Activated T-cell treated with anti-CD3 and anti-CD28 coated beads, Interleukin-2, amount 50 U/mL, for 24 hours (primary cell): ENCODE results near the gene MYBPC2.
A peak's percentile ranks its signal among the peaks of the same experiment; 100 is the strongest.

Source experiments
- DNase-seq: peaks from one replicate; pipeline ENCODE4 v3.0.0-alpha.2; 2020
- H3K27ac Mint-ChIP-seq: 2 replicates; pipeline ENCODE4 v1.8.0; 2020; ENCODE audit warnings: mild to moderate bottlenecking, mixed read lengths
- H3K27me3 Mint-ChIP-seq: 2 replicates; pipeline ENCODE4 v1.8.0; 2020; ENCODE audit warnings: mixed read lengths
- H3K36me3 Mint-ChIP-seq: 2 replicates; pipeline ENCODE4 v1.8.0; 2020; ENCODE audit warnings: low read depth, mixed read lengths
- H3K4me1 Mint-ChIP-seq: 2 replicates; pipeline ENCODE4 v1.8.0; 2020; ENCODE audit warnings: low read depth, mixed read lengths
- H3K4me3 Mint-ChIP-seq: 2 replicates; pipeline ENCODE4 v1.8.0; 2020; ENCODE audit warnings: mild to moderate bottlenecking, moderate library complexity, mixed read lengths
- H3K9me3 Mint-ChIP-seq: 2 replicates; pipeline ENCODE4 v1.8.0; 2020; ENCODE audit warnings: mixed read lengths

The MYBPC2 gene

DNA sequence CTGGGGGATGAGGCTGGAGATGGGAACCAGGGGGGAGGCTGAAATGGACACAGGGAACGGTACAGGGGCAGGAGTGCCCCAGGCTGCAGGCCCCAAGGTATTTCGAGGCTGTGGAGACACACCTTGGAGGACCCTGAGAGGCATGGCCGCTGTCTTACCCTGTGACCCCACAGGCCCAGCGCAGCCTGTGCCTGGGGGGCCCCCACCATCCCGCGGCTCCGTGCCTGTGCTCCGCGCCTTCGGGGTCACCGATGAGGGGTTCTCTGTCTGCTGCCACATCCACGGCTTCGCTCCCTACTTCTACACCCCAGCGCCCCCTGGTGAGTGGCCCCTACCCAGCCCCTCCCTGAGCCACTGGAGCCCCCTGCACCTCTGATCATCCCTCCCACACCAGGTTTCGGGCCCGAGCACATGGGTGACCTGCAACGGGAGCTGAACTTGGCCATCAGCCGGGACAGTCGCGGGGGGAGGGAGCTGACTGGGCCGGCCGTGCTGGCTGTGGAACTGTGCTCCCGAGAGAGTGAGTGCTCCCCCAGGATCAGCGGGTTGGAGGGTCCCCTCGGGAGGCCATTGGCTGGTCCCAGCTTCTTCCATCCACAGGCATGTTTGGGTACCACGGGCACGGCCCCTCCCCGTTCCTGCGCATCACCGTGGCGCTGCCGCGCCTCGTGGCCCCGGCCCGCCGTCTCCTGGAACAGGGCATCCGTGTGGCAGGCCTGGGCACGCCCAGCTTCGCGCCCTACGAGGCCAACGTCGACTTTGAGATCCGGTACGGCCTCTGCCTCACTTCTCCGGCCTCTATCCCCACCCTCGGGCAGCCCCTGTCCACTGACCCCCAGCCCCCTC, 30.9 kb upstream of the MYBPC2 start:
- no peaks in the 10 kb centered on the region for H3K4me1 Mint-ChIP-seq
- no peak overlapping the region for H3K4me3 Mint-ChIP-seq
- no peak overlapping the region for H3K27ac Mint-ChIP-seq
- H3K9me3 Mint-ChIP-seq = no peaks in the 10 kb centered on the region
- no peak for DNase-seq
- H3K36me3 Mint-ChIP-seq = peaks cover 80% of the 10 kb centered on the region
- H3K27me3 Mint-ChIP-seq = no peaks in the 10 kb centered on the region

DNA sequence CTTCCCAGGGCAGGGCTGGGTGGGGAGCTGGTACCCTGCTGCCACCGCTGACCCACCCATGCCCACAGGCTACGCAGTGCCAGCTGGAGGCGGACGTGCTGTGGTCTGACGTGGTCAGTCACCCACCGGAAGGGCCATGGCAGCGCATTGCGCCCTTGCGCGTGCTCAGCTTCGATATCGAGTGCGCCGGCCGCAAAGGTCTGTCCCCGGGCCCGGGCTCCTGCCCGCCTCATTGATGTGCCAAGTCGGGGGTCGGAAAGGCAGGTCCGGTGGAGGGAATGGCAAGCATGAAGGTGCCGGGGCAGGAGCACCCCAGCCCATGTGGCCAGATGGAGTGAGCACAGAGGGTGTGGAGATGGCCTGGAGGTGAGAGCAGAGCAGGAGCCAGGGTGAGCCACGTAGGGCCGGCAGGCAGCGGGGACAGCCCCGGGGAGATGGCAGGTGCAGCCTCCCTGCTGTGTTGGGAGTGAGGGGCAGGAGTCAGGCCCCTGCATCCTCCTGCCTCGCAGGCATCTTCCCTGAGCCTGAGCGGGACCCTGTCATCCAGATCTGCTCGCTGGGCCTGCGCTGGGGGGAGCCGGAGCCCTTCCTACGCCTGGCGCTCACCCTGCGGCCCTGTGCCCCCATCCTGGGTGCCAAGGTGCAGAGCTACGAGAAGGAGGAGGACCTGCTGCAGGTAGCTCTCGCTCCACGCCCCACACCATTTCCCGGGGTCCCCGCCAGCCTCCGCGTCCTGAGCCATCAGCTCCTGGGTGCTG, 30.0 kb upstream of the MYBPC2 start:
- Mint-ChIP-seq H3K27ac (no peak overlapping the region), H3K4me1 (no peaks in the 10 kb centered on the region), H3K4me3 (no peak overlapping the region), H3K36me3 (peaks cover 83% of the 10 kb centered on the region), H3K27me3 (no peaks in the 10 kb centered on the region), H3K9me3 (no peaks in the 10 kb centered on the region)
- DNase-seq = no peak

DNA sequence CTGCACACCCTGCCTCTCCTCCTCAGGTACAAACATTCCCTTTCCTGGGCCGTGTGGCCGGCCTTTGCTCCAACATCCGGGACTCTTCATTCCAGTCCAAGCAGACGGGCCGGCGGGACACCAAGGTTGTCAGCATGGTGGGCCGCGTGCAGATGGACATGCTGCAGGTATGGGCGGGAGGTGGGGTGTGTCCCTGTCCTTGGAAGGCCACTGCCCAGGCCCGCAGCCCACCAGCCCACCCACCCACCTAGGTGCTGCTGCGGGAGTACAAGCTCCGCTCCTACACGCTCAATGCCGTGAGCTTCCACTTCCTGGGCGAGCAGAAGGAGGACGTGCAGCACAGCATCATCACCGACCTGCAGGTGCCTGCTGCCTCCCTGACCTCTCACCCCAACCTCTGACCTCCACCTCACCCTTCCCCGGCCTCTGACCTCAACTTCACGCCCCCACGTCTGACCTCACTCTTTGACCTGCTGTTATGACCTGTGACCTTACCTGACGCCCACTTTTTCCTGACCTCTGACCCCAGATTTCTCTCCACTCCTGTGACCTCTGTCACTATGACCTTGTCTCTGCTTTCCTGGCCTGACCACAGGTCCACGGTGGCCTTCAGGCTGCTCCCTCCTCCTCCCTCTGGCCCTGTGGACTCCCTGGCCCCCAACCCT, 26.4 kb upstream of the MYBPC2 start:
- Mint-ChIP-seq H3K4me3 (no peak overlapping the region), H3K36me3 (peaks cover 89% of the 10 kb centered on the region), H3K27me3 (no peaks in the 10 kb centered on the region), H3K9me3 (no peaks in the 10 kb centered on the region), H3K4me1 (no peaks in the 10 kb centered on the region), H3K27ac (no peak overlapping the region)
- DNase-seq = no peak

DNA sequence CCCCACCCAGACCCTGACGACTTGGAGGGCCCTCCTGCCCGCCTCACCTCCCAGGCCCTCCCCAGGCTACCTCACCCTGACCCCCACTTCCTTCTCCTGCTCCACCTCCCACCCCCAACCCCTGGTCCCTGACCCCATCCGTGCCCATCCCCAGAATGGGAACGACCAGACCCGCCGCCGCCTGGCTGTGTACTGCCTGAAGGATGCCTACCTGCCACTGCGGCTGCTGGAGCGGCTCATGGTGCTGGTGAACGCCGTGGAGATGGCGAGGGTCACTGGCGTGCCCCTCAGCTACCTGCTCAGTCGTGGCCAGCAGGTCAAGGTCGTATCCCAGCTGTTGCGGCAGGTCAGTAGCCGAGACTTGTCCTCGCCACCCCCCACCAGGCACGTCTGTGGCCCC, 25.9 kb upstream of the MYBPC2 start:
- DNase-seq = no peak
- Mint-ChIP-seq H3K4me3 (no peak overlapping the region), H3K9me3 (no peaks in the 10 kb centered on the region), H3K36me3 (peaks cover 88% of the 10 kb centered on the region), H3K27ac (no peak overlapping the region), H3K4me1 (no peaks in the 10 kb centered on the region), H3K27me3 (no peaks in the 10 kb centered on the region)

DNA sequence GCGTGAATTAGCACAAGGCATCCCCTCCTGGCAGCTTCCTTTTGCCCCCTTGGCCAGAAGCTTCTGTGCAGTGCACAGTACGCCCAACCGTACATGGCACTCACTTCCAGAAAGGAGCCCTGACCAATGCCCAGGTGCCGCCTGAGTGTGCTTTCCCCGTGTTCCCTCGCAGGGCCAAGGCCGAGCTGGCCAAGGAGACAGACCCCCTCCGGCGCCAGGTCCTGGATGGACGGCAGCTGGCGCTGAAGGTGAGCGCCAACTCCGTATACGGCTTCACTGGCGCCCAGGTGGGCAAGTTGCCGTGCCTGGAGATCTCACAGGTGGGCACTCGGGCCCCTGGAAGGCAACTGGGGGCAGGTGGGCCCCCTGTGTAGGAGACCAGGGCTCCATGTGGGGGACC, 23.3 kb upstream of the MYBPC2 start:
- Mint-ChIP-seq H3K9me3 (no peaks in the 10 kb centered on the region), H3K4me1 (peaks cover 2% of the 10 kb centered on the region), H3K27ac (no peak overlapping the region), H3K27me3 (no peaks in the 10 kb centered on the region), H3K4me3 (no peak overlapping the region), H3K36me3 (peaks cover 88% of the 10 kb centered on the region)
- no peak for DNase-seq

DNA sequence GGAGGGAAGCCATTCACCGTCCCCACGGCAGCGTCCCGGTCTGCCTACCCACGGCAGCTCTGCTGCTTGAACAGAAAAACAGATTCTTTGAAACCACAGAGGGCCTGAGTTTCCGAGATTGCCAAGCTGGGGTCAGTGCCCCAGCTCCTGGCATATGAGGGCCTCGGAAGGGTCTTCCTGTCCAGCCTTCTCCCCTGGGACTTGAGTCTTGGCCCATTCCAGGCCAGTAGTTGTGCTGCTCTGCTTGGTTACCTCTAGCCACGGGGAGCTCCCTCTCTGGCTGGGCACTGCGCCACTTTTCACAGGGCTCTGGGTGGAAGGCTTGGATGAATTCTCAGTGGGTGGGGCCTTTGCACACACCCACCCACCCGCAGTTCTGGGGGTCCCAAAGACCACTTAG, 22.6 kb upstream of the MYBPC2 start:
- Mint-ChIP-seq H3K9me3 (no peaks in the 10 kb centered on the region), H3K27ac (no peak overlapping the region), H3K4me1 (peaks cover 6% of the 10 kb centered on the region), H3K27me3 (no peaks in the 10 kb centered on the region), H3K4me3 (no peak overlapping the region), H3K36me3 (peaks cover 88% of the 10 kb centered on the region)
- no peak for DNase-seq

DNA sequence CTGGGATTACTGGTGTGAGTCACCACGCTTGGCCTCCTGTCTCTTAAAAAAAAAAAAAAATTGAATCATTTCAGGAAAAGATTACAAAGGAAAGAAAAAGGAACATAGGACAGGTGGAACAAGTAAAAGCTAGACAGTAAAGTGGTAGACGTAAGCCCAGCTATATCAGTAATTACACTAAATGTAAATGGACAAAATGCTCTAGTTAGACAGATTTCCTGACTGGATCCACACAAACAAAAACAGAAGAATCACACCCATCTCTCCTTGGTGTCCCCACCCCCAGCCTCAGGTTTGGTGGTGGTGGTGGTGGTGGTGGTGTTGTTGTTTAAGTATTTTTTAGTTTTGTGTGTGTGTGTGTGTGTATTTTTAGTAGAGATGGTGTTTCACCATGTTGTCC, 20.3 kb upstream of the MYBPC2 start:
- DNase-seq = no peak
- Mint-ChIP-seq H3K27me3 (no peaks in the 10 kb centered on the region), H3K36me3 (peaks cover 74% of the 10 kb centered on the region), H3K27ac (peak overlapping the region; percentile 22), H3K4me1 (peaks cover 6% of the 10 kb centered on the region), H3K4me3 (no peak overlapping the region), H3K9me3 (no peaks in the 10 kb centered on the region)

DNA sequence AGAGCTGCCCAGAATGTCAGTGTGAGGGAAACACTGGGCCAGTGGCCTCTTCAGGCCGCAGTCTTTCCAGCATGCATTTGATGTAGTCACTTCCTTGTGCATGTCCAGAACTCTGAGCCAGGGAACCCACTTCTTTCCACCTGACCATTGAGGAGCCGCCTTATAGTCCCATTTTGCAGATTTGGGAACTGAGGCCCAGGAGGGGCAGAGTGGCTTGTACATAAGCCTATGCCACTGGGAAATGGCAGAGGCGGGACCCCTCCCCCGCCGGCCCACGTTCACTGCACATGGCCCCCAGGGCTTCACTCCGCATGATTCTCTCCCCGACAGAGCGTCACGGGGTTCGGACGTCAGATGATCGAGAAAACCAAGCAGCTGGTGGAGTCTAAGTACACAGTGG, 19.6 kb upstream of the MYBPC2 start:
- Mint-ChIP-seq H3K4me1 (peaks cover 6% of the 10 kb centered on the region), H3K4me3 (no peak overlapping the region), H3K36me3 (peaks cover 75% of the 10 kb centered on the region), H3K9me3 (no peaks in the 10 kb centered on the region), H3K27ac (no peak overlapping the region), H3K27me3 (no peaks in the 10 kb centered on the region)
- DNase-seq = no peak

DNA sequence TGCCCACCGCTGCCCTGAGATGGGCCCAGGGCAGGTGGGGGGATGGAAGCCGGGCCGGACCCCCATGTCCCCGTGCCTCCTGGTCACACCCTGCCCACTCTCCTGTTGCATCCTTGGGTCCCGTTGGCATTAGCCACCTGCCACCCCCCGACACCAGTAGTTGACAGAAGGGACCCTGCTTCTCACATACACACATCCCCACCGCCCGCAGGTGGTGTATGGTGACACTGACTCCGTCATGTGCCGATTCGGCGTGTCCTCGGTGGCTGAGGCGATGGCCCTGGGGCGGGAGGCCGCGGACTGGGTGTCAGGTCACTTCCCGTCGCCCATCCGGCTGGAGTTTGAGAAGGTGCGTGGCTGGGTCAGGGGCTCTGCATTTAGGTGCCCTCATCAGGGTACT, 19.2 kb upstream of the MYBPC2 start:
- H3K36me3 Mint-ChIP-seq = peaks cover 76% of the 10 kb centered on the region
- peaks cover 3% of the 10 kb centered on the region for H3K27me3 Mint-ChIP-seq
- no peak overlapping the region for H3K27ac Mint-ChIP-seq
- no peaks in the 10 kb centered on the region for H3K9me3 Mint-ChIP-seq
- no peak for DNase-seq
- H3K4me1 Mint-ChIP-seq = peaks cover 6% of the 10 kb centered on the region
- H3K4me3 Mint-ChIP-seq = no peak overlapping the region

DNA sequence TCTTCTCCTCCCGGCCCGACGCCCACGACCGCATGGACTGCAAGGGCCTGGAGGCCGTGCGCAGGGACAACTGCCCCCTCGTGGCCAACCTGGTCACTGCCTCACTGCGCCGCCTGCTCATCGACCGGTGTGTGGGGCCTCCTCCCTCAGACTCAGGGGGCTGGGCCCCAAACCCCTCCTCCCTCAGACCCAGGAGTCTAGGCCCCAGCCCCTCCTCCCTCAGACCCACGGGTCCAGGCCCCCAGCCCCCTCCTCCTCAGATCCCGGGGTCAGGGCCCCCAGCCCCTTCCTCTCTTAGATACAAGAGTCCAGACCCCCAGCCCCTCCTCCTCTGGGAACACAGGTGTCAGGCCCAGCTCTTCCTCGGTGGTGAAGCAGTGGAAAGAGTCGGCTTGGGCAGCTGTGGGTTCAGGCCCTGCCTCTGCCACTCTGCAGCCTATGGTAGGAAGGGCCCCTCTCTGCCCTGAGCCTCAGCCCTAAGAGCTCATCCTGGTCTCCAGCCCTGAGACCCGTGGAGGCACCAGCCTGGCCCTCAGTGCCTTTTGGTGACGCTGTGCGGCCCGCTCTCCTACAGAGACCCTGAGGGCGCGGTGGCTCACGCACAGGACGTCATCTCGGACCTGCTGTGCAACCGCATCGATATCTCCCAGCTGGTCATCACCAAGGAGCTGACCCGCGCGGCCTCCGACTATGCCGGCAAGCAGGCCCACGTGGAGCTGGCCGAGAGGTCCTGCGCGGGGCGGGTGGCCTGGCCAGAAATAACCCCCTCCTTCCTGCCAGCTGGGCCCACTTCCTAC, 17.6 kb upstream of the MYBPC2 start:
- Mint-ChIP-seq H3K9me3 (no peaks in the 10 kb centered on the region), H3K36me3 (peaks cover 61% of the 10 kb centered on the region), H3K4me1 (peaks cover 15% of the 10 kb centered on the region), H3K27ac (peak overlapping the region; percentile 26), H3K4me3 (no peak overlapping the region), H3K27me3 (peaks cover 15% of the 10 kb centered on the region)
- peak; percentile 87 for DNase-seq

DNA sequence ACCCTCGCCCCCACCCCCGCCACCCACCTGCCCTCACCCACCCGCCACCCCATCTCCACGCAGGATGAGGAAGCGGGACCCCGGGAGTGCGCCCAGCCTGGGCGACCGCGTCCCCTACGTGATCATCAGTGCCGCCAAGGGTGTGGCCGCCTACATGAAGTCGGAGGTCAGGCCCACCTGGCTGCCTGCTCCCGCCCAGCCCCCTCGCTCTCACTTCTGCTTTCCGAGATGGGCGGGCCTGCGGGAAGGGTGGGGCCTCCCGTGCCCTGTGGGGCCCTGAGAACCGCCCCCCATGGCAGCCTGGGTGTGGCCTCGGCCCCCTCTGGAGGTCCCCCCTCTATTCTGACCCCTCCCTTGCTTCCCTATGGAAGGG, 17.0 kb upstream of the MYBPC2 start:
- Mint-ChIP-seq H3K9me3 (no peaks in the 10 kb centered on the region), H3K4me1 (peaks cover 18% of the 10 kb centered on the region), H3K36me3 (peaks cover 55% of the 10 kb centered on the region), H3K27me3 (peaks cover 20% of the 10 kb centered on the region), H3K4me3 (no peak overlapping the region), H3K27ac (no peak overlapping the region)
- no peak for DNase-seq

DNA sequence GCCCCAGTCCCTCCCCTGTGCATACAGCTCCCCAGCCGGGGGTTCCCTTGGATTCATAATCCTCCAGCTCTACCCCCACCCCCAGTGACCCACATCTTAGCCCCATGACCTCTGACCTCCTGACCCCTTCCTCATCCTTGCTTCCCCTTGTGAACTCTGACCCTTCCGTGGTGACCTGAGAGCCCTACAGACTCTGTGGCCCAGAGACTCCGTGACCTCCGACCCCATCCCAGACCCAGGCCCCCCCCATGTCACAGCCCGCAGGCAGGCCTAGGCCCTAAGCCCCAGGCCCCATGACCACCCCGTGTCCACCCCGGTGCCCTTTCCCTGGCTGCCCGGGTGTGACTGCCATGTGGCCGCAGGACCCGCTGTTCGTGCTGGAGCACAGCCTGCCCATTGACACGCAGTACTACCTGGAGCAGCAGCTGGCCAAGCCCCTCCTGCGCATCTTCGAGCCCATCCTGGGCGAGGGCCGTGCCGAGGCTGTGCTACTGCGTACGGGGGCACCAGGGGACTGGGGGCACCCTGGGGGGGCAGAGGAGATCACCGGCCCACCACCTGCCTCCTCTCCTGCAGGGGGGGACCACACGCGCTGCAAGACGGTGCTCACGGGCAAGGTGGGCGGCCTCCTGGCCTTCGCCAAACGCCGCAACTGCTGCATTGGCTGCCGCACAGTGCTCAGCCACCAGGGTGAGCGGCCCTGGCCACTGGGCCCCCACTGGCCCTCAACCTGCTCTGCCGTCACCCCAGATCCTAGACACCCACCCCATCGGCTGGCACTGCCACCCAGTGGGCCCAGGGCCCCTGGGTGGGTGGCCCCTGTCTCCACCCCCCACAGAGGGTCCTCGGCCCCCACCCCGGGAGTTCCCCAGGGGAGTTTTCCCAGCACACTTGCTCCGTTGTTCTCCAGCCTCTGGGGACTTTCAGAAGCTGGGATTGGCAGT, 16.4 kb upstream of the MYBPC2 start:
- DNase-seq = no peak
- peaks cover 18% of the 10 kb centered on the region for H3K4me1 Mint-ChIP-seq
- no peak overlapping the region for H3K4me3 Mint-ChIP-seq
- H3K36me3 Mint-ChIP-seq = peaks cover 51% of the 10 kb centered on the region
- no peak overlapping the region for H3K27ac Mint-ChIP-seq
- no peaks in the 10 kb centered on the region for H3K9me3 Mint-ChIP-seq
- H3K27me3 Mint-ChIP-seq = peaks cover 26% of the 10 kb centered on the region
